Cardiac septum (tissue), 1 donor: Measurements from ENCODE around the gene PKP3. TPM values are rescaled to one million over a fixed set of nuclear protein-coding genes. Genes with fewer than 3 reads are reported as not detected.

Experiments
- DNase-seq: peaks from one replicate; pipeline ENCODE4 v3.0.0-alpha.2; 2020; ENCODE audit warnings: low spot score
- intact Hi-C: fragments of 100-400 bp; cut with DNase I; formaldehyde crosslinking; loops from one replicate; pipeline ENCODE4 v1.14.0; 2022
- total RNA-seq: library from RNA; stranded (reverse); fragmentation: NEBNext Ultra II Directional; extraction: Animal tissue kit (Norgen Biotek cat#: 25700); gene quantifications from one replicate; pipeline ENCODE4 v1.2.1, GENCODE V29; 2021
- donor health status: DM: no; HTN: no; CAD: no.

The PKP3 gene
- total RNA-seq, 1 donor from 2014 or later = 0.83 TPM

DNA sequence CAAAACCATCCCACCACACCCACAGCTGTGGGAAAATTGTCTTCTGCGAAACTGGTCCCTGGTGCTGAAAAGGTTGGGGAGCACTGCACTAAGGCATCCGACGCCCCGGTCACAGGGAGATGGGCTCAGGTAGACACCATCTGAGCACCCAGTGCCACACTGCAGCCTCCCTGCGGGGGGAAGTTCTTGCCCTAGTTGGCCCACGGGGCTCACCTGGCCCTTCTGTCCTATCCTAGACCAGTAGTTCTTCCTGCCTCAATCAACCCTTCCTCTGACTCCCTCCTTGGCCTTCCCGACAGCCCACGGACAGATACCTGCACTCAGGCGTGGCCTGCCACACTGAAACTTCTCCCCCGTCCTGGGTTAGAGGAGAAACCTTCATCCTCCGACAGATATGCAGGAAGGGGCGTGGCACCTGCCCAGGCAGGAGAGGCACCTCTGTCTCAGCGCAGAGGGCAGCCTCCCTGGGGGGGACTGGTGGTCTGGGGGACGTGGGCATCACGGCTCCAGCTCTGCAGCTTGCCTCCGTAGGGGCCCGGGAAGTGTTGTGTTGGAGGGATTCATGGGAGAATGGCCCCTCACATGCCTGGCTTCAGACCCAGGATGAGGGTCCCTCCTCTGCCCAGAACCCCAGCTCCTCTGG, 43.3 kb downstream of the PKP3 start:
- intact Hi-C loops = no loop called here
- DNase-seq = no peak

DNA sequence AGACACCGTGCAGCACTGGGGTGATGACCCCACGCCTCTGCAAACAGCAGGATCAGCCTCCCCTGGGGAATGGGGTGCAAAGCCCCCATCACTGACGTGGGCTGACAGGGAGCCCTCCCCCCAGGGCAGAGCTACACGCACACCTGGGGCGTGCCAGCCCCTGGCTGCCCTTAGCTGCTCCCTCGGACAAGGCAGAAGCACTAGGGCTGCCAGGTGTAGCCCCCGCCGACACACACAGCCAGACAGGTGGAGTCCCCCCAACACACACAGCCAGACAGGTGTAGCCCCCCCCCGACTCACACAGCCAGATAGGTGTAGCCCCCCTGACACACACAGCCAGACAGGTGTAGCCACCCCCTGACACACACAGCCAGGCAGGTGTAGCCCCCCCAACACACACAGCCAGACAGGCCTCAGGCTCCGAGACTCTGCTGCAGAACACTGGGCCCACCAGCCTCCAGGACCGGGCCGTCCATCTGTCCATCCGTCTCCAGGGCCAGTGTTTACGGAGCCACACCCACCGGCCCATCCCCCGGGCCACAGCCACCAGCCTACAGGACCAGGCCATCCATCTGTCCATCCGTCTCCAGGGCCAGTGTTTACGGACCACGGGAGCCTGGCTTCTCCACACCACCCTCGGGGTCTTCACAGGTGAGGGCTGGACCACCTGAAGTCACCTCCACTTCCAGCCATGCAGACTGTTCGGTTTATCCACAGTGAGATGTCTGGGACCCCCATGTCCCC, 44.3 kb downstream of the PKP3 start:
- intact Hi-C loops = no loop called here
- no peak for DNase-seq

DNA sequence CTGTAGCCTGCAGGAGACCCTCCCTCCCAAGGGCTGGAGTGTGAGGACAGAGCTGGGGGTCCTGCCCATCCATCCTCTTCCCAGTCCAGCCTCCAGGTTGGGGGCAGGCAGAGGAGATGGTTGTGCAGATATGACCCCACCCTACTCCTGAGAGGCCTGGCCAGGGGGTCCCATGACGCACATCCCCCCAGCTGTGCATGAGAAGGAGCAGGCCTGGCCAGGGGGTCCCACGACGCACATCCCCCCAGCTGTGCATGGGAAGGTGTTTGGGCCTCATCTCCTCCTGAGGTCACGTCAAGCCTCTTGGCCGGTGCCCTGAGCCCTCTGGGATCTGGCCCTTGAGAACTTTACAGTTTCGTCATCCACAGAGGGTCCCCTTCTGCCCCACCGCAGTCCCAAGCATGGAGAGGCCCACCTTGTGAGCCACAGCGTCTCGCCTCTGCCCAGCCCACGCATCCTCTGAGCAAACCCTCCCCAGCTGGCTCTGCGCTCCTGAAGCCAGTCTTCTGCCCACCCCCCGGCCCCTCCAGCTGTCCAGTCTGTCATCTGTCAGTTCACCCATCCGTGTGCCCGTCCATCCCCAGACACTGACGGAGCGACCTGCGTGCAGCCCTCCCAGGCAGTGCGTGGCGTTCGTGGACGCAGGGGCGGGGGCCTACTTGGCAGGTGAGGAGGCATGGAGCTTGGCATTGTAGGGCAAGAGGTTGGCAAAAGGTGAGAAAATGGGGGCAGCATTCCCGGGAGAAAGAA, 45.5 kb downstream of the PKP3 start:
- intact Hi-C loops = no loop called here
- no peak for DNase-seq

DNA sequence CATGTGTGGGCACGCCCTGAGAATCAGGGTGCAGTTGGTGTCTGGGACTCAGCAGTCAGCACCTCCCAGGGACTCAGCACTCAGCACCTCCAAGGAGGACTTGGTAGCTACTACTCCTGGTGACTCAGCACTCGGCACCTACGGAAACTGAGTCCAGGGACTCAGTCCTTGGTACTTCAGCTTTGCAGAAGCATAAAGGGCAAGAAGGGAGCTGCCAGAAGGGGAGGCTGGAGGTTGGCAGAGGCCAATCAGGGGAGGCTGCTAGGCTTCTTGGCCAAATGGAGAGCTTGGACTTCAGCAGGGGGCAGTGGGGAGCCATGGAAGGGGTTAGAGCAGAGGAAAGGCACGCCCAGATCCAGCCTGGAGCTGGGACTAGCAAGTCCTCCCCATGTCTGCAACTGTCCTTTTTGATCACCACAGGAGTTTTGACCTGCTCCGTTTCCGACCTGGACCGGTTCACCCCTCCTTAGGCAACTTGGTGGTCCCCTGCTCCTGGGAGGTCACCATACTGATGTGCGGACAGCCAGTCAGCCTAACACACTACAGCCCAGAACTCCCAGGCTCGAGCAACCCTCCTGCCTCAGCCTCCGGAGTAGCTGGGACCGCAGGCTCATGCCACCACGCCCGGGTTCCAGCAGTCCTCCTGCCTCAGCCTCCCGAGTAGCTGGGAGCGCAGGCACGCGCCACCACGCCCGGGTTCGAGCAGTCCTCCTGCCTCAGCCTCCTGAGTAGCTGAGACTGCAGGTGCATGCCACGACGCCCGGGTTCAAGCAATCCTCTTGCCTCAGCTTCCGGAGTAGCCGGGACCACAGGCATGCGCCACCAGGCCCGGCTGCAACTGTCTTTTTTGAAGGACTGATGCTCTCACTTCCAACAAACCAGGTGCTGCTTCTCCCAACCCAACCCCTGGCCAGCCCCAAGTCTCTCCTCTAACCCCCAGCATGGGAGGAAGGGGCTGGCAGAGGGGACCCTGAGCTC, 46.3 kb downstream of the PKP3 start:
- intact Hi-C loops = no loop called here
- DNase-seq = no peak

DNA sequence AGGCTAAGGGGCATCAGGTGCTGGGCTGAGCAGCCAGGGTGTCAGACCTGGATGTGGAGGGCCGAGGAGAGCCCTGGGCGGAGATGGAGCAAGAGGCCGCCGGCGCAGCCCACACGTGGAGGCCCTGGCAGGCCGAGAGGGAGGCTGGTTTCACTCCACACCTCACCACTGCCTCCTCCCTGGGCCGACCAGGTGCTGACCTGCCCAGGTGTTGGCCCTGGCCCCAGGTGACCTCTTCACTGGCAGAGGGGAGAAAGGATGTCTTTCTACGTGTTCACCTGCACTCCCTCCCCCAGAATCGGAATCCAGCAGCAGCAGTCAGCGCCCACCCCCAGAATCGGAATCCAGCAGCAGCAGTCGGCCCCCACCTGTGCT, 47.0 kb downstream of the PKP3 start:
- intact Hi-C loops = no loop called here
- DNase-seq = no peak

DNA sequence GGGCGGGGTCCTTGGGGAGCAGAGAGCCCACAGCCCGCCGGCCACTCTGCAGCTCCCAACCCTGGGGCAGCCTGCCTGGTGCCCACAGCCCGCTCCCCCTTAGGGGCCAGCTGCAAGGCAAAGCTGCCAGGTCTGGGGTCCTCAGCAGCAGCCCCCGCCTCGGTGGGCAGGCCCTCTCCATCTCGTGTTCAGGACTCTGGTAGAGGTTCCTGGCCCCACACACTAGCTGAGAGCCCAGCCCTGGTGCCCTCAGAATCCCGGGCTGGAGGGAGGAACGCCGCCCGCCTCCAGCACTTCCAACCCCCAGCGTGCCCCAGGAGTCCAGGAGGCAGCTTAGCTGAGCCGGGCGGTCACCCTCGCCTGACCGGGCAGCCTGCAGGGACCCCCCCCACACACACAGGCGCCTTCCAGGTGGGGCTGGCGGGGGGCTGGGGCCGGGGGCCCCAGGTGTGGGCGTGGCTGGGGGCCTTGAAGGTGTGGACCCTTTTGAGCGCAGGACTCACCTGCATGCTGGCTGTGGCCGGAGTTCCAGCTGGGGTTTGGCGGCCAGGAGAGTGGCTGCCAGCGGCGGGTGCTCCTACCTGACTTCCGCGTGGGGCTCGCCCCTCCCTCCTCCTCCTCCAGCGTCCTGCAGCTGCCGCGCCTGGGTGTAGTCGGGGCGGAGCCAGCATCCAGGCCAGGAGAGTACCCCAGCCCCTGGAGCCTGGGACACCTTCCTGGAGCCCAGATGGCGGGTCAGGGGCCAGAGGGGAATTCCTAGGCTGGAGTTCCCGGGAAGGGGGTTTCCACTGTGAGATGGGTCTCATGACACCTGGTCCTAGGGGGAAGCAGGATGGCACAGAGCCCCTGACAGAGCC, 47.6 kb downstream of the PKP3 start, which contains the start of gene ANO9:
ANO9 (minus strand) TSS at position 594 of the 857 bp plus-strand sequence; CDS start at position 509, 85 bp downstream.
- DNase-seq = no peak
- intact Hi-C loops = no loop called here

DNA sequence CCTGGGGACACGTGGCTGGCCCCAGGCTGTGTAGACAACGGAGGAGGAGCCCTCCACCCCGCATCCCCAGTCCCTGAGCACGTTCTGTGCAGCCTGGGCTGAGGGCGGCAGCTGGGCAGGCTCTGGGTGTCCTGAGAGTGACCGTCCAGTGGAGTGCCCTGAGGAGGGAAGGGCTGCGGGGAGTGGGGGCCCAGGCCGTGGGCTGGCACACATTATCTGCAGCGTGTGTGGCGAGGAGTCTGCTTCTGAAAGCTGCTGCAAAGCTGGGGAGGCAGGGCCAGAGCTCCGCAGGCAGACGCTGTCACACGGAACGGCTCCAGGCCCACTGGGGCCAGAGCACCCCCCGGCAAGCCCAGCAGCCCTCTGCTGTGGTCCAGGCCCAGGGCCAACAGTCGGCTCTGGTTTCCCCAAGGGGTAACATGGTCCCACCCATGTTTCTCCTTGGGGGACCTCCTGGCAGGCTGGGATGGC, 48.6 kb downstream of the PKP3 start:
- intact Hi-C loops = no loop called here
- DNase-seq = no peak

DNA sequence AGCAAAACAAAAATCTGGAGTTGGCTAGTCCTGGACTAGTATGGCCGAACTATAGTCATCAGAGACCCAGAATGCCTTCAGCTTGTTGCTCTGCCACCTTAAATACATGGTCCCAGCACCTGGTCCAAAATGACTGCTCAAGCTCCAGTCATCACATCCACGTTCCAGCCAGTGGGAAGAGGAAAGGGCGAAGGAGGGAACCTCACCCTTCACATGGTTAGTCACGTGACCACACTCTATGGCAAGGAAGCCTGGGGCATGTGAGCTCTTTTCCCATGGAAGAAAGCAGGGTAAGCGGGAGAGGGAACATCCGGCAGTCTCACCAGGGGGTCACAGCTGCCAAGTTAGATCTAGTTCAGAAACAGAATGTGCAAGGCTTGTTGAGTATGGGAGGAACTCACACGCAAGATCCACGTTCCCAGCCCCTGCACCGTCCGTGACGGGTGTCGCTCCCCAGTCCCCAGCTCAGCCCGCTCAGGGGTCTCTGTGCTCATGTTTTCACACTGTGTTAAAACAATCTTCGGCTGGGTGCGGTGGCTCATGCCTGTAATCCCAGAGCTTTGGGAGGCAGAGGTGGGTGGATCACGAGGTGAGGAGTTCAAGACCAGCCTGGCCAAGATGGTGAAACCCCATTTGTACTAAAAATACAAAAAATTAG, 49.7 kb downstream of the PKP3 start:
- no peak for DNase-seq
- intact Hi-C loops = no loop called here

DNA sequence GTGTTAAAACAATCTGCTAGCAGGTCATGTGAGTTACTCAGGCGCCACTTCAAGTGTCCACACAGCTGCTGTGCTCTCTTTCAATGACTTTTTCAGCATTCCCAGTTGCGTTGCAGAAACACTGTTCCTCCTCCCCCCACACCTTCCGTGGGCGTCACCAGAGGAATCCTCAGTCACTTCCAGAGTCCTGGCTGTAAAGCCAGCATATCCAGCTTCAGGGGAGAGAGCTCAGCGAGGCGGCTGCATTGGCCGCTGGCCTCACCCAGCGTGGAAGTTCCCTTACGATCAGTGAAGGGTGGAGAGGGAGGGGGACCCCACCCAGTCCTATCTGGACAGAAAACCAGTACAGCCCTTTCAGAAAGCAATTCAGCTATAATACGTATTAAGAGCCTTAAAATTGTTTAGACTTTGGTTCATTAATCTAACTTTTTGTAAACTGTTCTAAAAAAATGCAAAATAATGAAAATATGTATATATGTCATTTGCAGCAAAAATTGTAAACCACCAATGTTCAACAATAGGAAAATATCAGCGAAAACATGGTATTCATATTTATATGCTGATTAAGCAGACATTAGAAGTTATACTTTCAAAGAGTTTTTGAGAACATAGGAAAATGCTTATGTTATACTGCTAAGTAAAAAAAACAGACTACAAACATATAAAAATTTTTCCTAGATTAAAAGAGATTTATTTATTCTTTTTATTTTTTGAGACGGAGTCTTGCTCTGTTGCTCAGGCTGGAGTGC, 50.6 kb downstream of the PKP3 start:
- intact Hi-C loops = loop anchor here (5.0 kb wide), 1 partner anchor 37 kb away; no protein-coding TSS in a partner anchor
- DNase-seq = no peak

DNA sequence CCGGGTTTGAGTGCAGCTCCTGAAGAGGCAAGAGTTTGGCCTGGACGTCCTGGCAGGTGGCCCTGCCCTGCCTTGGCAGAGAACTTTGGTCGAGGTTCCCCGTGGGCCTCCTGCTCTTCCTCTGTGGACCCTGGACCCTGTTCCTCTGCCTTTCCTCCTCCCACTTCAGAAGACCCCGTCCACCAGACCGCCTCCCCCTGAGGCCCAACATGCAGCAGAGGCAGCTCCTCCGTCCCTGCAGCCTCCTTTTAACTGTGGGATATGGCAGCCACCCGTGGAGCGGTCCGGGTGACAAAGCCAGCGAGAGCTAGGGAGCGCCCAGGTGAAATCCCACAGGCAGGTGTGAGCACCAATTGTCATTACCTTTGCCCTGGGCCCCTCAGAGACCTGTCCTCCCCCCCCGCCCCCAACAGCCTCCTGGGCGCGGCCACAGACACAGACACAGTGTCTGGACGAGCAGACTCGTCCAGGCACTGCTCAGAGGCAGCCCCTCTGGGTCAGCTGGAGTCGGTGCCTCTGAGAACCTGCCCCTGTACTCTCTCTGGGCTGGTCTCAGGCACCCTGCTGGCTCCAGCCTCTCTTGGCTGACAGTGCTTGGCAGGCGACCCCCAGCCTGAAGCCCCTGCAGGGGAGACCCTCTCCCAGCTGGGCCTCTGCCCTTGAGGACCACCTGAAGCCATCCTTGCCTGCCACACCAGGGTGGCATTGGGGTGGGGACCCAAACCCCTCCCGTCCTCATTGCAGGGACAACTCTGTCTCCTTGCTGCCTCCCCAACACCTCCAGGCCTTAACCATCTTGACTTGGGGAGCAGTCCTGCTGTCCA, 52.0 kb downstream of the PKP3 start:
- DNase-seq = no peak
- intact Hi-C loops = loop anchor here (5.0 kb wide), 1 partner anchor 39 kb away; no protein-coding TSS in a partner anchor

DNA sequence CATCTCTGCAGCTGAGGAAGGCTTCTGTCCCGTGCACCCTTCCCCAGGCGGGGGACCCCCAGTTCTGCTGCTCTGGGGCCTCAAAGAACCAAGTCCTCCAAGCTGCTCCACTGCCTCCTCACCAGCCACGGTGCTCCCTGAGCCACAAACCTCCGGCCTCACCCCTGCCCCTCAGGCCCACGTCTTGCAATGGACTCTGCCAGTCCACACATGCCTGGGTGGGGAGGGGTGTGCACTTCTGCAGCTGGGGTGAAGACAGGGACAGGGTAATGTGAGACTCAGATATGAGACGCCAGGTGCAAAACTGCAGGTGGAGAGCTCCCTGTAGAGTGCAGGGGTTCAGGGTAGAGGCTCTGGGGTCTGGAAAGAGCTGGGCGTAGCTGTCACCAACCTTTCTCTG, 52.9 kb downstream of the PKP3 start:
- intact Hi-C loops = loop anchor here (5.0 kb wide), 1 partner anchor 40 kb away; no protein-coding TSS in a partner anchor
- DNase-seq = no peak

DNA sequence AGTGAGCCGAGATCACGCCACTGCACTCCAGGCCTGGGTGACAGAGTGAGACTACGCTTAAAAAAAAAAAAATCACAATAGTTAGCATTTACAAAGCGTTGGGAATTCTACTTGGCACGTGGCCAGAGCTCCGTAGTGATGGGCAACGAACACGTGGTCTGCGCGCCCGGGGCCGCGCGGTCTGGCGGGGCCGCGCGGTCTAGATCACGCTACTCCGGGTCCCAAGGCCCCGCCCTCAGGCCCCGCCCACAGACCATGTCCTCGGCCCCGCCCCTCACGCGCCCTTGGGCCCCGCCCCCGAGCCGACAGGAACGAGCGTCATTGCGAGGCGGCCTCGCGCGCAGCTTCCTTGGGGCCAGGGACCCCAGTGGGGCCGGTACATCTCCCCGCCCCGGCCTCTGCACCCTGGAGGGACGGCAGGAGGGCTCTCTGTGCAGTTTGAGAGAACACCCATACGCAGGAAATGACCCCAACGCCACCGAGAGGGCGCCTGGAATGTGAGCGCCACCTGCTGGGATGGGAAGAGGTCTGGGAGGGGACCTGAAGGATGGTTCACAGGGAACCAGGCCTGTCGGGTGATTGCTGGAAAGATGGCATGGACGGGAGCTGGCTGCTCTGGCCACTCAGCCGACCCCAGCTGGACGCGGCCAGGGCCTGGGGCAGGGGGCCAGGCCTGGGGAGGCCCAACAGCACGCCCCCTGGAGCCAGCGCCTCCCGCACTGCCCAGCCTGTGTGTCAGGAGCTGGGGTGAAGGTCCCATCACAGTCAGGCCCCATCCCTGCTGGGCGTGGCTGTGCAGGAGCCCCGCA, 54.1 kb downstream of the PKP3 start:
- intact Hi-C loops = loop anchor here (2.0 to 5.0 kb wide), 2 partner anchors 41 to 71 kb away; no protein-coding TSS in a partner anchor

DNA sequence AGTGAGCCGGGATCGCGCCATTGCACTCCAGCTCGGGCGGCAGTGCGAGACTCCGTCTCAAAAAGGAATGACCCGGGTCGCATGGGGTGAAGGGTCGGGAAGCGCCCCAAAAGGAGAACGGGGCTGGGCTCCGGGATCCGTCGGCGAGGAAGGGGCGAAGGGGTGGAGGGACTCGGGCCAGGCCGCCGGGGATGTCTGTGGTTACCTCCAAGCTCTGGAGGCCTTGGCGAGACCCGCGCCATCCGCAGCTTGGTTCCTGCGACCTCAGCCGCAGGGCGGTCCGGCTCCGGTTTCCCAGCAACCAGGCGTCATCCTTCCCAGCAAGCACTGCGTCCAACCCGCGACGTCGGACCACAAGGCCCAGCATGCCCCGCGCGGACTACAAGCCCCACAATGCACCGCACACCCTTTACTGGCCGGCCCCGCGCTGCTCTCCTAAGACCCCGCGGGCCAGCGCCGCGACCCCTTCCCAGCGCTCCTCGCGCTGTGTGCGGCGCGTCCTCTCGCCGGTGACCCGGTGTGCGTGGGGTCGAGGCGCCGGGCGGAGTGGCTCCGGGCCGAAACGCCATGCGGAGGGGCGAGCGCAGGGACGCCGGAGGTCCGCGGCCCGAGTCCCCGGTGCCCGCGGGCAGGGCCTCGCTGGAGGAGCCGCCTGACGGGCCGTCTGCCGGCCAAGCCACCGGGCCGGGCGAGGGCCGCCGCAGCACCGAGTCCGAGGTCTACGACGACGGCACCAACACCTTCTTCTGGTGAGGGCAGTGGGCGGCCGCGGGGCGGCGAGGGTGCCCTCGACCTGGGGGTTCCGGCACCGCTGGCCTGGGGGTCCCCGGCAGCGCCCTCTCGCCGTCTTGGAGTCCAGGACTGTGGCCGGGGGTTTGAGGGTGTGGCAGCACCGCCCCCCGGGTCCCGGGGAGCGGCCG, 56.1 kb downstream of the PKP3 start, which contains the start of gene PTDSS2:
PTDSS2 (plus strand) TSS at position 391 of the 920 bp plus-strand sequence; CDS start at position 568, 177 bp downstream.
- peak; percentile 99 for DNase-seq
- intact Hi-C loops = loop anchor here (1.0 to 5.0 kb wide), 4 partner anchors 43 to 242 kb away; partner anchors contain the start of gene RNH1

More for the DNA sequence above, 54.1 kb downstream of the PKP3 start:
- DNase-seq = peak; percentile 96
